Skeletal muscle cell (primary cell): ENCODE measurements around the gene TBC1D2B.

Experiments used
- DNase-seq: peaks from one replicate; pipeline ENCODE4 v3.0.0-alpha.2; 2010; ENCODE audit warnings: low read depth
- H3K4me3 ChIP-seq: 2 replicates; pipeline ENCODE4 v1.5.1; 2011; ENCODE audit warnings: low read depth, mild to moderate bottlenecking, control low read depth, low read length, moderate library complexity

The TBC1D2B gene

DNA sequence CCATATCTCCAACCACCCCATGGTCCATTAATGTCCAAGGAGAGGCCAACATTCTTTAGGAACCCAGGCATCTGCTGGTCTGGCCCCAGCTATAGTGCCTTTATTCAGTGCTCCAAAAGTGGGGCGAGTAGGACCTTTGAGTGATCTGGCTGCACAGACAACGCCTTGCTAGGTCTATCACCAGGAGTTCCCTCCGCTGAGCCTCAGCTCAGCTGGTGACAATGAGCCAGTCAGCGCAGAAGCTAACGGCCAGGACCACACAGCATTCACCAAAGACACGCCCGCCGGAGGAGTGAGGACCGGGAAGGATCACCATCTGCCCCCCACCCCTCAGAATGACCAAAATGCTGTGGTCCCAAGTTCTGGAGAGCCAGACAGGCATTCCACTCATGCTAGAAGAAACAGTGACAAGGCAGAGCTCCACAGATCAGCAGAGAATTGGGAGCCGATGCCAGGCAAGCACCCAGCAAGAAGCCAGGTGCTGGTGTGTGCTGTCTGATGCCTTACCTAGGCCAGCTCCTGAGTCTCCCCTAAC is 19.0 kb downstream of the TBC1D2B start:
- no peak overlapping the region for H3K4me3 ChIP-seq
- DNase-seq = no peak

DNA sequence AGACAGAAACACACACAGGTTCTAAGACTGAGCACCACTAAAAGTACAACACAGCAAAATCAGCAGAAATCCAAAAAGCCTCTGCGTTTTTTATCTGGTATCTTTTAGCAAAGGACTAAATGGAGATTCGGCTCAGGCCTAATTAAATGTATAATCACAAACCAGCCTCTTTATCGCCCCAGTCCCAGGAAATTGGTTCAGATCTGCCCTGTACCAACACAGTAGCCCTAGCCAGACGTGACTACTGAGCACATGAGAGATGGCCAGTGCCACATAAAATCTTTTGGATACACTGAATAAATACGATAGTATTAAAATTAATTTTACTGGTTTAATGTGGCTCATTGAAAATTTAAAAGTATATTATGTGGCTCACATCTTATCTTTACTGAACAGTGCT is 19.7 kb downstream of the TBC1D2B start:
- no peak for DNase-seq
- H3K4me3 ChIP-seq = no peak overlapping the region

GRCh38 chr15:78056714-78057269 is 20.7 kb downstream of the TBC1D2B start:
- no peak overlapping the region for H3K4me3 ChIP-seq
- DNase-seq = no peak

DNA sequence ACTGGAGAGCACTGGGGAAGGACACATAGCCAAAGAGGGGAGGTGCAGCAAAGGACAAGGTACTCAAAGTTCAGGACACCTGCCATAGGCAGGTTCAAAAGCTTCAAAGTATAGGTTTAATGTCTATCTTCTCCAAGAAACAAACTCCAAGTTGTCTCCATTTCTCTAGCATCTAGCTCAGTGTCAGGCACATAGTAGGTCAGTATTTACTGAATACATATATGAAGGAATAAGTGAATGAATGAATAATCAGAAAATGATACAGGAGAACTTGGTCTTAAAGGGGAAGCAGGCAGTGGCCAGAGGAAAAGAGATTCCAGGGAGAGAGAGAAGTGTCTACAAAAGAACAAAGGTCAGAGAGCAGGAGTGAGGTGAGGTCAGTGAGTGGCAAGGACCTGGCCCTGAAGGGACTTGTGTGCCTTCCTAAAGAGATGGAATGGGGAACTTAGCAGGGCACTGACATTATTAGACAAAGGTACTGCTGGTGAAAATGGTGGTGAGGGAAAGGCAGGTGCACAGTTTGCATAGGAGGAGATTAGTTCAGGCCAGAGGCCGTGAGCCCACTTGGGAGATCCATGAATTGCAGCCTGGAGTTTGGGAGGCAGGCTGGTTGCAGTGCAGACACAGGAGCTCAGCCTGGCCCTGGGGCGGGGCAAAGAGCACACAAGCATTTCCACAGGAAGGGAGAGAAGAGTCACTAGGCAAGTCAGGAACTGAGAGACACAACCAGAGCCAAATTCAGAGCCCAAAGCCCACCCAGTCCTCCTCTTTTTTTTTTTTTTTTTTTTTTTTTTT is 21.4 kb downstream of the TBC1D2B start:
- H3K4me3 ChIP-seq = no peak overlapping the region
- DNase-seq = no peak

- no peak for DNase-seq
- no peak overlapping the region for H3K4me3 ChIP-seq
Observed at GRCh38 chr15:78054966-78055365, 22.5 kb downstream of the TBC1D2B start.

DNA sequence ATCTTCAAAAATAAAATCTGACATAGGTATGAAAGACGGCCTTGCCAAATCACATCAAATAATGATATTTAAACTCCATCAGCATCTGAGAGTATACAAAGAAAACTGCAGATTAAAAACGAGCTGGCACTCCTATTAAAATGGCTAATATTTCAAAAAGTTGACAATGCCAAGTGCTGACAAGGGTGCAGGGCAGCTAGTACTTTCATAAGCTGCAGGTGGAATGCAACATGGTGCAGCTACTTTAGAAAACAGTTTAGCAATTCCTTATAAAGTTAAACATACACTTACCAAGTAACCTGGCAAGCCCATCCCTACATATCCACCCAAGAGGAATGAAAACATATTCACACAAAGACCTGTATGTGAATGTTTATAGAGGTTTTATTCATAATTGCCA is 23.0 kb downstream of the TBC1D2B start:
- DNase-seq = no peak

GRCh38 chr15:78052545-78052944 is 25.0 kb downstream of the TBC1D2B start:
- H3K4me3 ChIP-seq = no peak overlapping the region
- DNase-seq = no peak

More for the DNA sequence above, 23.0 kb downstream of the TBC1D2B start:
- no peak overlapping the region for H3K4me3 ChIP-seq

- no peak overlapping the region for H3K4me3 ChIP-seq
- DNase-seq = no peak
Observed at GRCh38 chr15:78052001-78052401, 25.5 kb downstream of the TBC1D2B start.

DNA sequence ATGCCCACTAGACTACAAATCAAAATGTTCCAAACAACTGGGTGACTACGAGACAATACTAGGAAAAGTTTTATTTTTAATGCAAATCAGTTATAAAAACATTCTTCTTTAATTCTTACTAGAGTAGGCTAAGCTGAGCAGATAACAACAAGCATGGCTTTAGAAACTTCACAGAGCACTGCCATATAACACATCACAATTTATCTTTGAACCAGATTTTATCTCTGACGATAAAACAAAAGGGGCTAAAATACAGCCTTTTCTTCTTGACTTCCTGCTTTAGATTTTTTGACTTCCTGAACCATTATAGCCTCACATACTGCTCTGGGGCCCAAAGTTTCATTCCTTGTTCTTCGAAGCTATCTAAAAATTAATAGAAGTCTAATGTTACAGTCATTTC is 25.9 kb downstream of the TBC1D2B start:
- H3K4me3 ChIP-seq = no peak overlapping the region
- no peak for DNase-seq

GRCh38 chr15:78050826-78051225 is 26.7 kb downstream of the TBC1D2B start:
- no peak overlapping the region for H3K4me3 ChIP-seq
- DNase-seq = no peak

- no peak overlapping the region for H3K4me3 ChIP-seq
- no peak for DNase-seq
Observed at GRCh38 chr15:78050441-78050809, 27.1 kb downstream of the TBC1D2B start.

DNA sequence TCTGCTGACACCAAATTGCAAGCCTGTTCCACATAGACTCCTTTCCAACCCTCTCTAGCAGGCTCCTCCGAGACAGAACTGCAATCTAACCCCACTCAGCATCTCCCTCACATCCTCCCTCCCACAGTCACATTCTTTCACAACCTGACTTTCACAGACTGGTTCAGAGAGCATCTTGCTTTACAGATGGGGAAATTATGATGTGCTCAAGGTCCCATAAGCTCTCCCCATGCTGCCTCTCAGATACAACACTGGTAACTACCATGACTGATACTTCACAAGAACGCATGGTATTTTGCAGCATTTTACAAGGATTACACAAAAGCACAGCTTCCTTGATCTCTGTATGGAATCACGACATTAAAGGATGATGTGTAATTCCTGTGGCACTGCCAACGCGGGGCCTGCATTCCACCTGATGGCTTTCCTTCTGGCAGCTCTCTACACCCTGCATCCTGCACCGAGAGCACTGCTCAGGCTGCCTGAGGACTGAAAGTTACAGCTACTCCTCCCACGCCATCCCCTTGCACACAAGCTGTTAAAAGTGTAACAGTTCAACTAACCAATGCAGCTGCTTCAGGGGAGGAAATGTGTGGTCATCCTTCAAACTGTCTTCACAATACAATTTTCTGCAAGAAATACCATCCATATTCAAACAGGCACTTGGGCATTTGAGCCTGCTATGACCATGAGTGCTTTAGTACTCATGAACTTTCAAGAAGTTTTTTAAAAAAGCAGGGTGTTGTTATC is 27.6 kb downstream of the TBC1D2B start:
- no peak overlapping the region for H3K4me3 ChIP-seq
- peak; percentile 72 for DNase-seq

GRCh38 chr15:78048628-78048920 is 28.9 kb downstream of the TBC1D2B start:
- no peak for DNase-seq
- no peak overlapping the region for H3K4me3 ChIP-seq

DNA sequence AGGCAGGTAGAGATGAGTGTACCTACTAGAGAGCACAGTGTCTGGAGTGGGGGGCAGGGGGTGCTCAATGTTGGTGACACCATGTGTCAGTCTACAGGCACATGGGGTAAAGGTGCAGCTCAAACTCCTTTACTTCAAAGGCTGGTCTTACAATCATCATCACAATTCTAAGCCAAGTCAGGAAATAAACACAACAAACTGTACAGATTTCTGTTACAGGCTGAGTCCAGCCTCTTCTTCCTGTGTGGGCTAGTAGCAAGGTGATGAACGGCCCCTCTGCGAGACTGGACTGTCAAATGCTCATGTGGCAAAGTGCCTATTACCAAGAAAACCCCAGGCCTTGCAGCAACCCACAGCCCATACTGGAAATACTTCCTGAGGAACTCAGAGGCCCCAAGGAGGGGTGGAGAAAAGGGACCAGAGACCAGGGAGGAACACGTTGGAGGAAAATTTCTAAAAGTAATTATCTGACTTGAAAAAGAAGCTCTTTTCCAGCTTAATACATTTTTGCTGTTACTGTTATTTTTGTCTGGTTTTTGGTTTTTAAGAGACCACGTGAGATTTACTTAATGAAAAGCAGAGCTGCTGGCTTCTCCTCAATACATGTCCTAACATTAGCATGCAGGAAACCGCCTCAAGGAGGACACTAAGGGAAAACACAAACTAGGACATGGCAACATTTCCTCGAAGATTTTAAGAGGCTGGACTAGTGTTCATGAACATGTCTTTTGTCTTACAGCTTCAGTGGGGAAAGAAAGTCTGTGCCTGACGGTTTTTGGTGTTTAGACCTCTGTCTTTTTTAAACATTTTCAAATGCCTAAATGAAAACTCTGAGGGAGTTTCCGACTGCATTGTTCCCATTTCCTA is 29.5 kb downstream of the TBC1D2B start:
- DNase-seq = peak; percentile 71
- H3K4me3 ChIP-seq = no peak overlapping the region

DNA sequence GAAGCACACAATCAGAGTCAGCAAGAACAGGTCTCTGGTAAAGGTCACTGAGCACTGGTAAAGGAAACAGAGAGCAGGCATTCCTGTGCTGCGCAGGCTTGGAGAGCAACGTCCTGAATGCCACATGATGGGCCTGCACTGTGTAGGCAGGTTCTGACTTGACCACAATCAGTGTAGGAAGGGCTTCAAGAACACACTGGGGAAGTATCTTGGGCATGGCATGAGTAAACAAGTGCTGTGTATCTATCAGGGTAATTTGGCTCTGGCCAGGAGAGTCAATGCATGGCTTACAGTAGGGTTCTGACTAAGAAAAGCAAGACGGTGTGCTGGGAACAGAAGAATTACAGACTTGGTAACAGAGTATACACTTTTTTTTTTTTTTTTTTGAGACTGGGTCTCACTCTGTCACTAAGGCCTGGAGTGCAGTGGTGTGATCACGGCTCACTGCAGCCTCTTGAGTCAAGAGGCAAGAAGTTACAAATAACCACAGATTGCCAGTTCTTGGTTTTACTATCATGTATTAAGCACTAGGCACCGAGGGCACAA is 30.6 kb downstream of the TBC1D2B start:
- no peak overlapping the region for H3K4me3 ChIP-seq
- no peak for DNase-seq

GRCh38 chr15:78045189-78045588 is 32.3 kb downstream of the TBC1D2B start:
- H3K4me3 ChIP-seq = no peak overlapping the region
- DNase-seq = no peak

- H3K4me3 ChIP-seq = no peak overlapping the region
- no peak for DNase-seq
Observed at GRCh38 chr15:78044407-78045155, 32.9 kb downstream of the TBC1D2B start.

DNA sequence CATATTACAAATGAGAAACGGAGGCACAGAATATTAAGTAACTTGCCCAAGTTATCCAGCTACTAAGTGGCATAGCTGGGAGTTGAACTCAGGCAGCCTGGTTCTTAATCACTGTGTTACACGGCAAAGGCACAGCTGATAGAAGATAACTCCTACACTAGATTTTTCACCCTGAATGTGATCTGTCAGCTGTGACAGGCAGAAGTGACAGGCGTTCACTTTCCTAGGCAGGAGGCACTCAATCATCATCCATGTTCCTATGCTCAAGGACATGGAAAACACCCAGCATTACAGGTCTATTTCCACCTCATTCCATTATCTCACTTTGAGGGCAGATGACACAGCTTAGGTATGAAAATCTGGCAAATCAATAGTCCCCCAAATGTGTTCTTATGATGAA is 35.6 kb downstream of the TBC1D2B start:
- DNase-seq = no peak
- no peak overlapping the region for H3K4me3 ChIP-seq
